A549 (cell line): ENCODE results near the gene TMEM88. TPM values are rescaled to one million over a fixed set of nuclear protein-coding genes. Genes with fewer than 3 reads are reported as not detected.

ENCODE experiments used
- ATAC-seq, 2 experiments: fragments of 200-7000 bp in 1 of 2; fragments of >200 bp in 1 of 2; cut with Nextera tagmentation in 1 of 2; cut with Tn5 transposase in 1 of 2; 3 replicates each; pipeline versions ENCODE4 v1.8.0 to v1.9.1; 2018 to 2020; ENCODE audit warnings: mild to moderate bottlenecking in 1 of 2, moderate library complexity in 1 of 2
- CTCF ChIA-PET: fragments of 300-600 bp; sonication (Branson Sonifier 250); formaldehyde crosslinking; extraction: SDS; loops from one replicate; lab custom pipeline; 2021; ENCODE audit warnings: antibody characterized with exemption, inconsistent platforms; lab: Yijun Ruan, JAX
- POLR2A ChIA-PET: fragments of 350-600 bp; formaldehyde crosslinking; extraction: SDS; loops from one replicate; lab custom pipeline; 2021; ENCODE audit warnings: antibody characterized with exemption, inconsistent platforms; lab: Yijun Ruan, JAX
- DNase-seq, 2 experiments: peaks; one replicate each; pipeline versions ENCODE4 v3.0.0 to v3.0.0-alpha.2; 2011 to 2016; ENCODE audit warnings: low read depth in 1 of 2, low spot score in 1 of 2
- FAIRE-seq: peaks from 2 replicates; lab custom pipeline; 2011; peaks lifted over from hg19 to GRCh38; lab: Jason Lieb, UNC
- H3K27ac ChIP-seq, 2 experiments: fragments of >200 bp; sonication (Bioruptor Twin); formaldehyde crosslinking; 3 replicates each; pipeline ENCODE4 v1.5.1; 2016 to 2017
- H3K4me1 ChIP-seq: fragments of >200 bp; sonication (Bioruptor Twin); formaldehyde crosslinking; 3 replicates; pipeline ENCODE4 v1.6.1; 2016
- H3K4me2 ChIP-seq: fragments of >200 bp; sonication (Bioruptor Twin); formaldehyde crosslinking; 3 replicates; pipeline ENCODE4 v1.6.1; 2016
- H3K4me3 ChIP-seq: fragments of >200 bp; sonication (Bioruptor Twin); formaldehyde crosslinking; 3 replicates; pipeline ENCODE4 v1.5.1; 2016
- H3K9me3 ChIP-seq: fragments of >200 bp; sonication (Bioruptor Twin); formaldehyde crosslinking; 3 replicates; pipeline ENCODE4 v1.6.1; 2016
- EHMT2 ChIP-seq: fragments of 200-600 bp; sonication (generic); IDR thresholded peaks from 2 replicates; pipeline ENCODE4 v1.6.1; 2016; ENCODE audit warnings: antibody characterized with exemption, low read depth, mild to moderate bottlenecking, moderate library complexity
- ESRRA ChIP-seq: fragments of 150-350 bp; IDR thresholded peaks from 2 replicates; pipeline ENCODE4 v1.6.1; 2014; ENCODE audit warnings: mild to moderate bottlenecking, low read length, borderline replicate concordance
- FOXS1 ChIP-seq: fragments of 250-450 bp; sonication (Bioruptor Pico); IDR thresholded peaks from 2 replicates; pipeline ENCODE4 v1.5.0; 2020; ENCODE audit warnings: mild to moderate bottlenecking, moderate library complexity
- HDAC2 ChIP-seq: fragments of 200-600 bp; sonication (generic); IDR thresholded peaks from 2 replicates; pipeline ENCODE4 v1.6.1; 2016
- HOXA7 ChIP-seq: fragments of 250-450 bp; sonication (Bioruptor Pico); IDR thresholded peaks from 2 replicates; pipeline ENCODE4 v1.5.0; 2020; ENCODE audit warnings: mild to moderate bottlenecking, moderate library complexity
- JUNB ChIP-seq: fragments of >200 bp; sonication (Bioruptor Twin); formaldehyde crosslinking; IDR thresholded peaks from 2 replicates; pipeline ENCODE4 v1.6.1; 2016
- KDM1A ChIP-seq: fragments of 200-600 bp; sonication (generic); IDR thresholded peaks from 2 replicates; pipeline ENCODE4 v1.6.1; 2016; ENCODE audit warnings: low read depth, mild to moderate bottlenecking
- KDM5A ChIP-seq: fragments of 200-600 bp; sonication (generic); IDR thresholded peaks from 2 replicates; pipeline ENCODE4 v1.6.1; 2016; ENCODE audit warnings: antibody characterized with exemption, mild to moderate bottlenecking
- MAZ ChIP-seq: fragments of 150-350 bp; IDR thresholded peaks from 2 replicates; pipeline ENCODE4 v1.6.1; 2014; ENCODE audit warnings: antibody characterized with exemption, low read depth, low read length, borderline replicate concordance
- NFE2L2 ChIP-seq: fragments of 150-350 bp; conservative IDR thresholded peaks from 2 replicates; pipeline ENCODE4 v1.6.1; 2014; ENCODE audit warnings: low read length
- NPAS2 ChIP-seq: fragments of 250-450 bp; sonication (Bioruptor Pico); IDR thresholded peaks from 2 replicates; pipeline ENCODE4 v1.8.0; 2022; ENCODE audit warnings: mild to moderate bottlenecking, moderate library complexity, borderline replicate concordance
- RAD21 ChIP-seq, 2 experiments: fragments of >200 bp in 1 of 2; sonication (Bioruptor Twin) in 1 of 2; formaldehyde crosslinking in 1 of 2; IDR thresholded peaks in 1 of 2; conservative IDR thresholded peaks in 1 of 2; 2 replicates in 1 of 2; 3 replicates in 1 of 2; pipeline ENCODE4 v1.6.1; 2012 to 2018; ENCODE audit warnings: inconsistent platforms in 1 of 2
- RFX5 ChIP-seq: fragments of 450-650 bp; IDR thresholded peaks from 2 replicates; pipeline ENCODE4 v1.7.1; 2014; ENCODE audit warnings: antibody characterized with exemption, mild to moderate bottlenecking, moderate library complexity
- SMC3 ChIP-seq: fragments of >200 bp; sonication (Bioruptor Twin); formaldehyde crosslinking; IDR thresholded peaks from 3 replicates; pipeline ENCODE4 v1.6.1; 2018; ENCODE audit warnings: inconsistent platforms
- SREBF2 ChIP-seq: fragments of 450-650 bp; IDR thresholded peaks from 2 replicates; pipeline ENCODE4 v1.6.1; 2014; ENCODE audit warnings: mild to moderate bottlenecking, moderate library complexity
- ZC3H11A ChIP-seq: fragments of 450-650 bp; IDR thresholded peaks from 2 replicates; pipeline ENCODE4 v1.6.1; 2014; ENCODE audit warnings: antibody characterized with exemption, mild to moderate bottlenecking
- ZFP36 ChIP-seq: fragments of 450-650 bp; IDR thresholded peaks from 2 replicates; pipeline ENCODE4 v1.6.1; 2014; ENCODE audit warnings: borderline replicate concordance; ENCODE audit not compliant: partially characterized antibody
- ZSCAN20 ChIP-seq: fragments of 250-450 bp; sonication (Bioruptor Pico); IDR thresholded peaks from 2 replicates; pipeline ENCODE4 v1.8.0; 2022; ENCODE audit warnings: mild to moderate bottlenecking, moderate library complexity
- WGBS: methylation state at CpG from one replicate; pipeline ENCODE4 v1.1.6; 2017; ENCODE audit errors: missing lambda C conversion rate; 5-methylcytosine and 5-hydroxymethylcytosine counted together
- polyA plus RNA-seq, 4 experiments: library from polyadenylated mRNA; depleted of rRNA in 3 of 4; stranded (reverse); fragments of >200 nt; fragmentation: RNase III in 1 of 4; extraction: RNeasy Plus Mini Kit Qiagen cat#74134 plus additional on column Dnase treatment in 1 of 4; gene quantifications; 2 replicates in 3 of 4; 3 replicates in 1 of 4; pipeline ENCODE4 v1.2.3, GENCODE V29; 2011 to 2017
- TF ChIP-seq, protein P1 (sequence below): IDR thresholded peaks from 2 replicates; pipeline ENCODE4 v1.6.1; 2012
- TF ChIP-seq, protein P2 (sequence below): fragments of 150-350 bp; IDR thresholded peaks from 2 replicates; pipeline ENCODE4 v1.6.1; 2014; ENCODE audit warnings: low read depth, mild to moderate bottlenecking, low read length
- TF ChIP-seq, protein P3 (sequence below): fragments of 250-450 bp; sonication (Bioruptor Pico); IDR thresholded peaks from 2 replicates; pipeline ENCODE4 v1.5.0; 2020; ENCODE audit warnings: low read depth, mild to moderate bottlenecking, moderate library complexity
- TF ChIP-seq, protein P4 (sequence below): fragments of 450-650 bp; IDR thresholded peaks from 2 replicates; pipeline ENCODE4 v1.6.1; 2014; ENCODE audit warnings: antibody characterized with exemption
- TF ChIP-seq, protein P5 (sequence below): fragments of >200 bp; sonication (Bioruptor Twin); formaldehyde crosslinking; IDR thresholded peaks from 2 replicates; pipeline ENCODE4 v1.6.1; 2016
- TF ChIP-seq, protein P6 (sequence below): IDR thresholded peaks from 2 replicates; pipeline ENCODE4 v1.6.1; 2012; ENCODE audit warnings: low read depth, borderline replicate concordance
- TF ChIP-seq, protein P7 (sequence below): fragments of 250-450 bp; sonication (Bioruptor Pico); IDR thresholded peaks from 2 replicates; pipeline ENCODE4 v1.5.0; 2021; ENCODE audit warnings: mild to moderate bottlenecking, moderate library complexity, borderline replicate concordance

The TMEM88 gene
- polyA plus RNA-seq, 2 of the 4 experiments (the other 2 are of a cell fraction), result 0.17 to 0.48 TPM

DNA sequence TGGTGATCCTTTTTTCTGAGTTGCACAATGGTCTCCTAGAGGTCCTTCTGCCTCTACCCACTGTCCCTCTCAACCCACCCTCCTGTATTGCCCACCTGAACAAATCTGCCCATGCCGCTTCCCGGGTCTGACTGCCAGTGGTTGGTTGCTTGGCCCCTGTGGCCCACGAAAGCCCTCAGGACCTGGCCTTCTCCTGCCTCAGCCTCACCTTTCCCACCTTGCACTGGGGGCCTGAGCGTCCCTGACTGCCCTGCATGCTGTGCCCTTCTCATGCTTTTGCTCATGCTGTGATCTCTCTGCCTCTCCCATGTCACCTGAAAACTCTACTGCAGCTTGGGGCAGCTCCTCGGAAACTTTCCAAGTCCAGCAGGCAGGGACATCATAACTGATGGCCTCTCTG lies 34.6 kb upstream of the TMEM88 start:
- 34% methylated on average over 5 of the region's 5 CpGs for WGBS
- ATAC-seq (no peak), DNase-seq (no peak), FAIRE-seq (no peak)
- Histone ChIP-seq H3K4me3 (no peak overlapping the region), H3K4me2 (no peak overlapping the region), H3K9me3 (no peaks in the 10 kb centered on the region), H3K27ac (no peak overlapping the region), H3K4me1 (no peaks in the 10 kb centered on the region; the same call in 2 of the 3 replicates)
- TF ChIP-seq, protein P1, sequence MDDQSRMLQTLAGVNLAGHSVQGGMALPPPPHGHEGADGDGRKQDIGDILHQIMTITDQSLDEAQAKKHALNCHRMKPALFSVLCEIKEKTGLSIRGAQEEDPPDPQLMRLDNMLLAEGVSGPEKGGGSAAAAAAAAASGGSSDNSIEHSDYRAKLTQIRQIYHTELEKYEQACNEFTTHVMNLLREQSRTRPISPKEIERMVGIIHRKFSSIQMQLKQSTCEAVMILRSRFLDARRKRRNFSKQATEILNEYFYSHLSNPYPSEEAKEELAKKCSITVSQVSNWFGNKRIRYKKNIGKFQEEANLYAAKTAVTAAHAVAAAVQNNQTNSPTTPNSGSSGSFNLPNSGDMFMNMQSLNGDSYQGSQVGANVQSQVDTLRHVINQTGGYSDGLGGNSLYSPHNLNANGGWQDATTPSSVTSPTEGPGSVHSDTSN, result no peak
- no peak for TF ChIP-seq NPAS2 (CRISPR knock-in tag)
- TF ChIP-seq RFX5, result no peak
- no peak for TF ChIP-seq ZC3H11A
- TF ChIP-seq ESRRA, result no peak
- TF ChIP-seq NFE2L2, result no peak
- TF ChIP-seq ZSCAN20 (CRISPR knock-in tag), result no peak
- POLR2A ChIA-PET, result interaction anchor here (0.9 kb wide), 1 partner anchor 37 kb away, joined by 3 read pairs; the partner anchor contains the start of gene NAA38
- CTCF ChIA-PET, result interaction anchor here (1.2 to 24.7 kb wide), 14 partner anchors 16 to 237 kb away, joined by 3 to 677 read pairs (median 8); partner anchors contain the start of genes KDM6B and NAA38

DNA sequence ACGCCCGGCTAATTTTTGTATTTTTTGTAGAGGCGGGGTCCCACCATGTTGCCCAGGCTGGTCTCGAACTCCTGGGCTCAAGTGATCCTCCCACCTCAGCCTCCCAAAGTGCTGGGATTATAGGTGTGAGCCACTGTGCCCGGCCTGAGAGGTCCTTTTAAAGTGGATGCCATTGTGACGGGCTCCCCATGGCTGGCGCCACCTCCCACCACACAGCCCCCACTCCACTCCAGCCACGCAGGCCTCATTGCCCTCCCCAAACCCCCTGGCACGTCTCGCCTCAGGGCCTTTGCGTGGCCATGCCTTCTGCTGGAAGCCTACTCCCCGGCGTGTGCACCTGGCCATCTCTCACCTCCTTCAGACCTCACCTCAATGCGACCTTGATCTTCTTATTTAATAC lies 32.7 kb upstream of the TMEM88 start:
- DNase-seq (no peak), ATAC-seq (no peak), FAIRE-seq (no peak)
- H3K4me3 ChIP-seq, result no peak overlapping the region
- CTCF ChIA-PET, result interaction anchor here (0.5 to 24.7 kb wide), 28 partner anchors 10 to 248 kb away, joined by 3 to 677 read pairs (median 6); partner anchors contain the start of genes ALOX15B, CYB5D1, EFNB3 and KDM6B
- TF ChIP-seq KDM1A (no peak), HOXA7 (CRISPR knock-in tag) (no peak), NFE2L2 (no peak), HDAC2 (no peak), ZFP36 (no peak), RAD21 (conservative IDR thresholded peaks at IDR 0.05 in 1 of 2, IDR thresholded peaks at IDR 0.05 in 1 of 2) (no peak)
- TF ChIP-seq, protein P2, sequence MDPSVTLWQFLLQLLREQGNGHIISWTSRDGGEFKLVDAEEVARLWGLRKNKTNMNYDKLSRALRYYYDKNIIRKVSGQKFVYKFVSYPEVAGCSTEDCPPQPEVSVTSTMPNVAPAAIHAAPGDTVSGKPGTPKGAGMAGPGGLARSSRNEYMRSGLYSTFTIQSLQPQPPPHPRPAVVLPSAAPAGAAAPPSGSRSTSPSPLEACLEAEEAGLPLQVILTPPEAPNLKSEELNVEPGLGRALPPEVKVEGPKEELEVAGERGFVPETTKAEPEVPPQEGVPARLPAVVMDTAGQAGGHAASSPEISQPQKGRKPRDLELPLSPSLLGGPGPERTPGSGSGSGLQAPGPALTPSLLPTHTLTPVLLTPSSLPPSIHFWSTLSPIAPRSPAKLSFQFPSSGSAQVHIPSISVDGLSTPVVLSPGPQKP, result no peak
- TF ChIP-seq, protein P3, sequence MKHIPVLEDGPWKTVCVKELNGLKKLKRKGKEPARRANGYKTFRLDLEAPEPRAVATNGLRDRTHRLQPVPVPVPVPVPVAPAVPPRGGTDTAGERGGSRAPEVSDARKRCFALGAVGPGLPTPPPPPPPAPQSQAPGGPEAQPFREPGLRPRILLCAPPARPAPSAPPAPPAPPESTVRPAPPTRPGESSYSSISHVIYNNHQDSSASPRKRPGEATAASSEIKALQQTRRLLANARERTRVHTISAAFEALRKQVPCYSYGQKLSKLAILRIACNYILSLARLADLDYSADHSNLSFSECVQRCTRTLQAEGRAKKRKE (CRISPR knock-in tag), result no peak
- TF ChIP-seq, protein P4, sequence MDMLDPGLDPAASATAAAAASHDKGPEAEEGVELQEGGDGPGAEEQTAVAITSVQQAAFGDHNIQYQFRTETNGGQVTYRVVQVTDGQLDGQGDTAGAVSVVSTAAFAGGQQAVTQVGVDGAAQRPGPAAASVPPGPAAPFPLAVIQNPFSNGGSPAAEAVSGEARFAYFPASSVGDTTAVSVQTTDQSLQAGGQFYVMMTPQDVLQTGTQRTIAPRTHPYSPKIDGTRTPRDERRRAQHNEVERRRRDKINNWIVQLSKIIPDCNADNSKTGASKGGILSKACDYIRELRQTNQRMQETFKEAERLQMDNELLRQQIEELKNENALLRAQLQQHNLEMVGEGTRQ, result no peak
- TF ChIP-seq, protein P5, sequence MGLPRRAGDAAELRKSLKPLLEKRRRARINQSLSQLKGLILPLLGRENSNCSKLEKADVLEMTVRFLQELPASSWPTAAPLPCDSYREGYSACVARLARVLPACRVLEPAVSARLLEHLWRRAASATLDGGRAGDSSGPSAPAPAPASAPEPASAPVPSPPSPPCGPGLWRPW, result no peak
- no peaks in the 10 kb centered on the region; the same call in 2 of the 3 replicates for H3K4me1 ChIP-seq
- H3K27ac ChIP-seq, result no peak overlapping the region
- POLR2A ChIA-PET, result no interaction called here
- no peaks in the 10 kb centered on the region for H3K9me3 ChIP-seq
- no peak overlapping the region for H3K4me2 ChIP-seq
- WGBS, result 42% methylated on average over 14 of the region's 14 CpGs

DNA sequence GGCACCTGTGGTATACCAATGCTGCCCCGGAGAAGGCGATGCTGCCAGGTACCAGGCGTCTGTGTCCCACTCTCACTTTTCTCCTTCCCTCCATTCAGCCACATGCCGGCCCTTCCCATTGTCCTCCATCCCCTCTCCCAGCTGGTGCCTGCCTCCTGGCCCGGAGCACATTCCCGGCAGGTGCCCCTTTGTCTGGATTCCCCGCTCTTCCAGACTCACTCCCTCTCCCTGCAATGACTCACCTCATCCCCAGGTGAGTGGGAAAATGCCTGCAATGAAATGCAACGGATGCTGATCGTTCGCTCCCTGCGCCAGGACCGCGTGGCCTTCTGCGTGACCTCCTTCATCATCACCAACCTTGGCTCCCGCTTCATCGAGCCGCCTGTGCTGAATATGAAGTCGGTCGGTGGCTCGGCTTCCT lies 31.3 kb upstream of the TMEM88 start:
- TF ChIP-seq MAZ (no peak), EHMT2 (no peak), ZSCAN20 (CRISPR knock-in tag) (no peak), KDM5A (no peak), JUNB (no peak), FOXS1 (CRISPR knock-in tag) (no peak), ESRRA (no peak), HOXA7 (CRISPR knock-in tag) (no peak), SMC3 (no peak), SREBF2 (no peak)
- TF ChIP-seq, protein P6, sequence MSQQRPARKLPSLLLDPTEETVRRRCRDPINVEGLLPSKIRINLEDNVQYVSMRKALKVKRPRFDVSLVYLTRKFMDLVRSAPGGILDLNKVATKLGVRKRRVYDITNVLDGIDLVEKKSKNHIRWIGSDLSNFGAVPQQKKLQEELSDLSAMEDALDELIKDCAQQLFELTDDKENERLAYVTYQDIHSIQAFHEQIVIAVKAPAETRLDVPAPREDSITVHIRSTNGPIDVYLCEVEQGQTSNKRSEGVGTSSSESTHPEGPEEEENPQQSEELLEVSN, result no peak
- TF ChIP-seq, protein P7, sequence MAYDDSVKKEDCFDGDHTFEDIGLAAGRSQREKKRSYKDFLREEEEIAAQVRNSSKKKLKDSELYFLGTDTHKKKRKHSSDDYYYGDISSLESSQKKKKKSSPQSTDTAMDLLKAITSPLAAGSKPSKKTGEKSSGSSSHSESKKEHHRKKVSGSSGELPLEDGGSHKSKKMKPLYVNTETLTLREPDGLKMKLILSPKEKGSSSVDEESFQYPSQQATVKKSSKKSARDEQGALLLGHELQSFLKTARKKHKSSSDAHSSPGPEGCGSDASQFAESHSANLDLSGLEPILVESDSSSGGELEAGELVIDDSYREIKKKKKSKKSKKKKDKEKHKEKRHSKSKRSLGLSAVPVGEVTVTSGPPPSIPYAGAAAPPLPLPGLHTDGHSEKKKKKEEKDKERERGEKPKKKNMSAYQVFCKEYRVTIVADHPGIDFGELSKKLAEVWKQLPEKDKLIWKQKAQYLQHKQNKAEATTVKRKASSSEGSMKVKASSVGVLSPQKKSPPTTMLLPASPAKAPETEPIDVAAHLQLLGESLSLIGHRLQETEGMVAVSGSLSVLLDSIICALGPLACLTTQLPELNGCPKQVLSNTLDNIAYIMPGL (CRISPR knock-in tag), result no peak
- ChIA-PET POLR2A (no interaction called here), CTCF (interaction anchor here (0.7 to 24.7 kb wide), 28 partner anchors 11 to 566 kb away, joined by 3 to 677 read pairs (median 5); partner anchors contain the start of genes CYB5D1, DNAH2, EFNB3 and KDM6B)
- no peak for ATAC-seq
- DNase-seq, result no peak
- Histone ChIP-seq H3K4me2 (no peak overlapping the region), H3K27ac (no peak overlapping the region), H3K9me3 (no peaks in the 10 kb centered on the region), H3K4me1 (no peaks in the 10 kb centered on the region; the same call in 2 of the 3 replicates), H3K4me3 (no peak overlapping the region)
- no peak for FAIRE-seq
- WGBS, result 84% methylated on average over 20 of the region's 20 CpGs
